K562 (cell line): ENCODE data around the gene PGBD4. TPM values are rescaled to one million over a fixed set of nuclear protein-coding genes. Genes with fewer than 3 reads are reported as not detected.

Experiments used
- ATAC-seq: fragments of 200-7000 bp; cut with Tn5 transposase; 3 replicates; pipeline ENCODE4 v1.9.1; 2020; ENCODE audit warnings: moderate library complexity
- BruUV-seq: library from RNA; stranded (reverse); fragments of 400-500 nt; replicated peaks from 2 replicates; lab custom pipeline; 2021; lab: Mats Ljungman, UMichigan
- CTCF ChIA-PET: fragments of 300-600 bp; formaldehyde crosslinking; extraction: SDS; loops from one replicate; lab custom pipeline; 2021; ENCODE audit warnings: low intra/inter-chr PET ratio; lab: Yijun Ruan, JAX
- POLR2A ChIA-PET: fragments of 300-600, 350-650 bp; sonication (Branson Sonifier 250); formaldehyde crosslinking; extraction: SDS; loops from one replicate; lab custom pipeline; 2021; ENCODE audit warnings: antibody characterized with exemption, inconsistent platforms; lab: Yijun Ruan, JAX
- DNase-seq, 4 experiments: peaks; one replicate each; pipeline versions ENCODE4 v3.0.0 to v3.0.0-alpha.2; 2011 to 2018; ENCODE audit warnings: low spot score in 3 of 4, mixed read lengths in 3 of 4; ENCODE audit errors: extremely low read depth in 1 of 4
- FAIRE-seq: peaks from 2 replicates; lab custom pipeline; 2011; peaks lifted over from hg19 to GRCh38; lab: Jason Lieb, UNC
- H2AFZ ChIP-seq: 2 replicates; pipeline ENCODE4 v1.6.0; 2011; ENCODE audit warnings: low read depth, low read length, control low read depth, inconsistent platforms
- H3K27ac ChIP-seq: fragments of 200-600 bp; 3 replicates; pipeline ENCODE4 v1.8.0; 2011; ENCODE audit warnings: low read depth, mild to moderate bottlenecking, control low read depth, inconsistent platforms, low read length, moderate library complexity, mixed read lengths; ENCODE audit errors: extremely low read depth
- H3K27me3 ChIP-seq, 2 experiments: fragments of 300-600 bp in 1 of 2; 2 replicates in 1 of 2; 3 replicates in 1 of 2; pipeline versions ENCODE4 v1.6.0 to v1.8.0; 2011; ENCODE audit warnings: inconsistent platforms in 2 of 2, low read length in 2 of 2, mild to moderate bottlenecking in 1 of 2, mixed read lengths in 1 of 2, moderate library complexity in 1 of 2; ENCODE audit not compliant: control insufficient read depth in 2 of 2, insufficient read depth in 2 of 2
- H3K36me3 ChIP-seq: fragments of 300-600 bp; 3 replicates; pipeline ENCODE4 v1.8.0; 2011; ENCODE audit warnings: mild to moderate bottlenecking, low read length, inconsistent platforms; ENCODE audit not compliant: control insufficient read depth, insufficient read depth
- H3K4me1 ChIP-seq, 2 experiments: fragments of 200-600 bp in 1 of 2; replicated peaks in 1 of 2; 2 replicates in 1 of 2; 3 replicates in 1 of 2; pipeline versions ENCODE4 v1.5.1 to v1.8.0; 2011; ENCODE audit warnings: inconsistent platforms in 2 of 2, low read length in 2 of 2, mild to moderate bottlenecking in 1 of 2, mixed read lengths in 1 of 2, moderate library complexity in 1 of 2; ENCODE audit not compliant: control insufficient read depth in 2 of 2, insufficient read depth in 2 of 2
- H3K4me2 ChIP-seq: 2 replicates; pipeline ENCODE4 v1.6.1; 2011; ENCODE audit warnings: low read length, control low read depth, inconsistent platforms, mixed read lengths; ENCODE audit not compliant: insufficient read depth
- H3K4me3 ChIP-seq: fragments of 200-600 bp; sonication (generic), shearing (Covaris generic); 2 replicates; pipeline ENCODE4 v1.5.1; 2016; ENCODE audit warnings: control low read depth, inconsistent platforms
- H3K79me2 ChIP-seq: fragments of 200-600 bp; 3 replicates; pipeline ENCODE4 v1.8.0; 2011; ENCODE audit warnings: low read length, inconsistent platforms; ENCODE audit not compliant: control insufficient read depth, insufficient read depth
- H3K9ac ChIP-seq, 2 experiments: 2 replicates each; pipeline versions ENCODE4 v1.6.0 to v1.6.1; 2011; ENCODE audit warnings: low read depth in 2 of 2, low read length in 2 of 2, control low read depth in 1 of 2, inconsistent platforms in 1 of 2, mild to moderate bottlenecking in 1 of 2, mixed read lengths in 1 of 2; ENCODE audit not compliant: insufficient read depth in 1 of 2
- H3K9me1 ChIP-seq: one replicate; pipeline ENCODE4 v1.6.0; 2011; ENCODE audit warnings: inconsistent platforms, mild to moderate bottlenecking, low read length, moderate library complexity; ENCODE audit not compliant: control insufficient read depth, insufficient read depth
- H3K9me3 ChIP-seq: replicated peaks from 2 replicates; pipeline ENCODE4 v1.5.1; 2011; ENCODE audit warnings: low read depth, low read length, inconsistent platforms; ENCODE audit not compliant: control insufficient read depth, insufficient read depth
- H4K20me1 ChIP-seq: replicated peaks from 2 replicates; pipeline ENCODE4 v1.6.1; 2011; ENCODE audit warnings: low read length, inconsistent platforms, mixed read lengths; ENCODE audit not compliant: control insufficient read depth, insufficient read depth
- MTA1 ChIP-seq: fragments of 450-650 bp; IDR thresholded peaks from 2 replicates; pipeline ENCODE4 v1.6.1; 2017; ENCODE audit warnings: borderline replicate concordance
- NCOA6 ChIP-seq: fragments of 450-650 bp; IDR thresholded peaks from 2 replicates; pipeline ENCODE4 v1.6.1; 2017; ENCODE audit warnings: mild to moderate bottlenecking
- POLR3A ChIP-seq: IDR thresholded peaks from 2 replicates; pipeline ENCODE4 v1.6.1; 2011; ENCODE audit warnings: borderline replicate concordance, mild to moderate bottlenecking, moderate library complexity; ENCODE audit not compliant: insufficient read length, insufficient read depth; ENCODE audit errors: extremely low read depth
- SOX6 ChIP-seq: fragments of 450-650 bp; IDR thresholded peaks from 2 replicates; pipeline ENCODE4 v1.6.1; 2014; ENCODE audit warnings: mild to moderate bottlenecking
- TFE3 ChIP-seq: fragments of 450-650 bp; formaldehyde crosslinking; IDR thresholded peaks from 2 replicates; pipeline ENCODE4 v1.4.0; 2020; ENCODE audit warnings: mild to moderate bottlenecking, mixed read lengths
- TGIF2 ChIP-seq: sonication (generic); formaldehyde crosslinking; IDR thresholded peaks from 2 replicates; pipeline ENCODE4 v1.8.1; 2022; ENCODE audit warnings: mild to moderate bottlenecking, missing genetic modification reagents, moderate library complexity
- ZNF707 ChIP-seq: fragments of 250-450 bp; sonication (Bioruptor Pico); conservative IDR thresholded peaks from 2 replicates; pipeline ENCODE4 v1.8.0; 2022; ENCODE audit warnings: inconsistent platforms, mild to moderate bottlenecking, moderate library complexity
- WGBS: fragments of 100-300 bp; shearing (Covaris generic); methylation state at CpG from one replicate; pipeline ENCODE4 v1.1.6; 2016; ENCODE audit warnings: low coverage, mixed read lengths; ENCODE audit not compliant: insufficient coverage; ENCODE audit errors: missing lambda C conversion rate; 5-methylcytosine and 5-hydroxymethylcytosine counted together
- in situ Hi-C: fragments of 300-500 bp; cut with MboI; formaldehyde crosslinking; loops from 4 replicates; pipeline ENCODE4 v1.15.0; 2018; ENCODE audit warnings: inconsistent platforms, mixed read lengths
- intact Hi-C: fragments of 100-400 bp; cut with micrococcal nuclease; formaldehyde crosslinking; loops from 2 replicates; pipeline ENCODE4 v1.14.2; 2022
- polyA plus RNA-seq, 8 experiments: library from polyadenylated mRNA; depleted of rRNA in 4 of 8; stranded (reverse) in 5 of 8; unstranded in 3 of 8; fragments of >200 nt; fragmentation: Nextera tagmentation in 2 of 8; fragmentation: Illumina TruSeq in 1 of 8; extraction: Ambion mirVana in 2 of 8; extraction: Trizol in 1 of 8; gene quantifications; 2 replicates each; pipeline versions ENCODE4 v1.2.1 to v1.2.3, GENCODE V29; 2011 to 2014; ENCODE audit warnings: inconsistent platforms in 1 of 8, missing spikeins in 1 of 8
- total RNA-seq, 7 experiments: library from RNA; depleted of rRNA in 6 of 7; stranded (reverse); fragments of >200 nt in 6 of 7; fragmentation: Illumina TruSeq in 2 of 7; extraction: Trizol in 2 of 7; gene quantifications; 2 replicates each; pipeline versions ENCODE4 v1.2.1 to v1.2.3, GENCODE V29; 2011 to 2021; ENCODE audit warnings: low replicate concordance in 1 of 7
- TF ChIP-seq, protein P1 (sequence below): fragments of 200-400 bp; formaldehyde crosslinking; IDR thresholded peaks from 2 replicates; pipeline ENCODE4 v1.6.1; 2017; ENCODE audit warnings: mild to moderate bottlenecking, low read depth, low read length, moderate library complexity

PGBD4 gene
- total and polyA plus RNA-seq, 9 of the 15 experiments (the other 6 are each of a cell fraction or from before 2014, with no cell fraction given) = 2.1 to 4.9 (median 2.7) TPM

DNA sequence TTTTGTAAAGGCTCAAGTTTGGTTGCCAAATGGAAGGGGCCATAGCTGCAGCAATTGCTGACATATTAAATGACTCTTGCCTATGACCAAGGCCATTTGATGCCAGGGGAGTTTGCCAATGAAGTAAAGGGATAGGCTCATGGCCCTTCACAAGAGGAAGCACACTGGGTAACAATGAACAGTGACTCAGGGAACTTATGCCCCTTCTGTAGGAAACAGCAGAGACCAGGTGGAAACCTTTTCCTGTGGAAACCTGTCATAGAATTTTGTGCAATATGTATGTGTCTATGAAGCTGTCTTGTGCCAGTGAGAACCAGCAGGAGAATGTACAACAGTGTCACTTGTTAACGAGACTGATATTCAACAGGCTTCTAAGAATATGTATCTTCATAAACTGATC, 37.4 kb upstream of the PGBD4 start:
- H3K4me1 ChIP-seq = no peaks in the 10 kb centered on the region
- no peak overlapping the region for H3K4me2 ChIP-seq
- H3K27me3 ChIP-seq = peaks cover 2 to 3% of the 10 kb centered on the region in 2 experiments; a peak in 2 of 5 replicates
- ChIA-PET POLR2A (interaction anchor here (1.0 kb wide), 1 partner anchor 169 kb away, joined by 3 read pairs; no protein-coding TSS in a partner anchor), CTCF (no interaction called here)
- no peak overlapping the region for H2AFZ ChIP-seq
- no peaks in the 10 kb centered on the region for H3K36me3 ChIP-seq
- H3K79me2 ChIP-seq = no peaks in the 10 kb centered on the region
- in situ Hi-C loops (loop anchor here (10.0 kb wide), 1 partner anchor 300 kb away; the partner anchor contains the start of gene LPCAT4), intact Hi-C loops (loop anchor here (2.0 kb wide), 1 partner anchor 44 kb away; no protein-coding TSS in a partner anchor)
- H3K9me3 ChIP-seq = no peaks in the 10 kb centered on the region; the same call in 1 of the 2 replicates
- H3K9me1 ChIP-seq = no peaks in the 10 kb centered on the region
- 0% methylated on average over 1 of the region's 1 CpG for WGBS
- no peak for TF ChIP-seq TFE3
- TF ChIP-seq, protein P1, sequence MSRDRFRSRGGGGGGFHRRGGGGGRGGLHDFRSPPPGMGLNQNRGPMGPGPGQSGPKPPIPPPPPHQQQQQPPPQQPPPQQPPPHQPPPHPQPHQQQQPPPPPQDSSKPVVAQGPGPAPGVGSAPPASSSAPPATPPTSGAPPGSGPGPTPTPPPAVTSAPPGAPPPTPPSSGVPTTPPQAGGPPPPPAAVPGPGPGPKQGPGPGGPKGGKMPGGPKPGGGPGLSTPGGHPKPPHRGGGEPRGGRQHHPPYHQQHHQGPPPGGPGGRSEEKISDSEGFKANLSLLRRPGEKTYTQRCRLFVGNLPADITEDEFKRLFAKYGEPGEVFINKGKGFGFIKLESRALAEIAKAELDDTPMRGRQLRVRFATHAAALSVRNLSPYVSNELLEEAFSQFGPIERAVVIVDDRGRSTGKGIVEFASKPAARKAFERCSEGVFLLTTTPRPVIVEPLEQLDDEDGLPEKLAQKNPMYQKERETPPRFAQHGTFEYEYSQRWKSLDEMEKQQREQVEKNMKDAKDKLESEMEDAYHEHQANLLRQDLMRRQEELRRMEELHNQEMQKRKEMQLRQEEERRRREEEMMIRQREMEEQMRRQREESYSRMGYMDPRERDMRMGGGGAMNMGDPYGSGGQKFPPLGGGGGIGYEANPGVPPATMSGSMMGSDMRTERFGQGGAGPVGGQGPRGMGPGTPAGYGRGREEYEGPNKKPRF = no peak
- TF ChIP-seq NCOA6 = no peak
- TF ChIP-seq SOX6 = no peak
- no peak for TF ChIP-seq ZNF707
- no peak for TF ChIP-seq POLR3A
- TF ChIP-seq TGIF2 (CRISPR knock-in tag) = no peak
- no peak for TF ChIP-seq MTA1
- no TSS peak for BruUV-seq
- H3K4me3 ChIP-seq = no peak overlapping the region
- H3K27ac ChIP-seq = no peak overlapping the region
- no peak overlapping the region for H3K9ac ChIP-seq
- DNase-seq = no peak
- no peak for ATAC-seq
- FAIRE-seq = no peak
- no peaks in the 10 kb centered on the region for H4K20me1 ChIP-seq
